GM23338 (cell line): ENCODE results near the gene ZMAT5. TPM values are rescaled to one million over a fixed set of nuclear protein-coding genes. Genes with fewer than 3 reads are reported as not detected.

Experiments
- ATAC-seq: fragments of 200-7000 bp; cut with Tn5 transposase; 3 replicates; pipeline ENCODE4 v1.9.1; 2020
- DNase-seq: peaks from one replicate; pipeline ENCODE4 v3.0.0-alpha.2; 2015; ENCODE audit warnings: low spot score
- H2AFZ ChIP-seq: fragments of 200-600 bp; sonication (generic); 2 replicates; pipeline ENCODE4 v1.8.0; 2016; ENCODE audit warnings: antibody characterized with exemption, mild to moderate bottlenecking, moderate library complexity
- H3F3A ChIP-seq: fragments of 200-600 bp; sonication (generic); replicated peaks from 2 replicates; pipeline ENCODE4 v1.8.0; 2017; ENCODE audit warnings: antibody characterized with exemption, mixed run types, low read depth
- H3K27ac ChIP-seq: fragments of 200-600 bp; sonication (generic); 2 replicates; pipeline ENCODE4 v1.6.1; 2016; ENCODE audit warnings: low read depth
- H3K27me3 ChIP-seq: fragments of 200-600 bp; sonication (generic); 2 replicates; pipeline ENCODE4 v1.8.0; 2016; ENCODE audit warnings: mild to moderate bottlenecking, mixed run types, moderate library complexity; ENCODE audit not compliant: insufficient read depth
- H3K36me3 ChIP-seq: fragments of 200-600 bp; sonication (generic); 2 replicates; pipeline ENCODE4 v1.8.0; 2016; ENCODE audit warnings: mild to moderate bottlenecking; ENCODE audit not compliant: insufficient read depth
- H3K4me1 ChIP-seq: fragments of 200-600 bp; sonication (generic); 2 replicates; pipeline ENCODE4 v1.8.0; 2016; ENCODE audit warnings: mild to moderate bottlenecking, moderate library complexity; ENCODE audit not compliant: insufficient read depth
- H3K4me2 ChIP-seq: fragments of 200-600 bp; sonication (generic); 2 replicates; pipeline ENCODE4 v1.7.1; 2017; ENCODE audit warnings: mixed run types
- H3K4me3 ChIP-seq: fragments of 200-600 bp; sonication (generic); 2 replicates; pipeline ENCODE4 v1.6.1; 2016; ENCODE audit warnings: mixed run types
- H3K79me2 ChIP-seq: fragments of 200-600 bp; sonication (generic); replicated peaks from 2 replicates; pipeline ENCODE4 v1.8.0; 2017; ENCODE audit warnings: mild to moderate bottlenecking; ENCODE audit not compliant: insufficient read depth
- H3K9me2 ChIP-seq: fragments of 200-600 bp; sonication (generic); 2 replicates; pipeline ENCODE4 v1.8.0; 2017; ENCODE audit not compliant: insufficient read depth
- H4K20me1 ChIP-seq: fragments of 200-600 bp; sonication (generic); replicated peaks from 2 replicates; pipeline ENCODE4 v1.8.0; 2017; ENCODE audit warnings: mild to moderate bottlenecking; ENCODE audit not compliant: insufficient read depth
- H3K27ac Mint-ChIP-seq: 2 replicates; pipeline ENCODE4 v1.8.0; 2020; ENCODE audit warnings: inconsistent platforms, mild to moderate bottlenecking, moderate library complexity, mixed read lengths
- H3K27me3 Mint-ChIP-seq: 3 replicates; pipeline ENCODE4 v1.8.0; 2022; ENCODE audit warnings: low read depth, mild to moderate bottlenecking, moderate library complexity, mixed read lengths, inconsistent platforms; ENCODE audit not compliant: insufficient read depth, poor library complexity
- H3K36me3 Mint-ChIP-seq: 3 replicates; pipeline ENCODE4 v1.8.0; 2021; ENCODE audit warnings: low read depth, mild to moderate bottlenecking, inconsistent platforms, moderate library complexity, mixed read lengths
- H3K4me1 Mint-ChIP-seq: 3 replicates; pipeline ENCODE4 v1.8.0; 2020; ENCODE audit warnings: mild to moderate bottlenecking, inconsistent platforms, mixed read lengths
- H3K4me3 Mint-ChIP-seq: 3 replicates; pipeline ENCODE4 v1.8.0; 2021; ENCODE audit warnings: moderate library complexity, mild to moderate bottlenecking, inconsistent platforms, mixed read lengths
- H3K9me3 Mint-ChIP-seq: 3 replicates; pipeline ENCODE4 v1.8.0; 2020; ENCODE audit warnings: moderate library complexity, mild to moderate bottlenecking, inconsistent platforms, mixed read lengths
- CREB1 ChIP-seq: fragments of 250-450 bp; sonication (Bioruptor Pico); IDR thresholded peaks from 2 replicates; pipeline ENCODE4 v1.5.0; 2020; ENCODE audit warnings: low read depth, mild to moderate bottlenecking, moderate library complexity
- ETS1 ChIP-seq: IDR thresholded peaks from 2 replicates; pipeline ENCODE4 v1.6.1; 2016; ENCODE audit warnings: antibody characterized with exemption
- EZH2 ChIP-seq: fragments of 200-600 bp; sonication (generic); IDR thresholded peaks from one replicate; pipeline ENCODE4 v1.8.0; 2017; ENCODE audit warnings: antibody characterized with exemption, mild to moderate bottlenecking, low read depth; ENCODE audit not compliant: unreplicated experiment
- EZH2phosphoT487 ChIP-seq: fragments of 200-600 bp; sonication (generic); IDR thresholded peaks from one replicate; pipeline ENCODE4 v1.8.1; 2018; ENCODE audit warnings: antibody characterized with exemption; ENCODE audit not compliant: unreplicated experiment
- JUNB ChIP-seq: IDR thresholded peaks from one replicate; pipeline ENCODE4 v1.6.1; 2016; ENCODE audit warnings: antibody characterized with exemption; ENCODE audit not compliant: unreplicated experiment
- NANOG ChIP-seq: IDR thresholded peaks from 2 replicates; pipeline ENCODE4 v1.6.1; 2016; ENCODE audit warnings: antibody characterized with exemption, borderline replicate concordance
- POLR2AphosphoS5 ChIP-seq: IDR thresholded peaks from 2 replicates; pipeline ENCODE4 v1.6.1; 2016; ENCODE audit warnings: antibody characterized with exemption, low read depth
- STAT1 ChIP-seq: IDR thresholded peaks from one replicate; pipeline ENCODE4 v1.6.1; 2016; ENCODE audit warnings: antibody characterized with exemption; ENCODE audit not compliant: unreplicated experiment
- ZNF114 ChIP-seq: fragments of 250-450 bp; sonication (Bioruptor Pico); IDR thresholded peaks from 2 replicates; pipeline ENCODE4 v1.5.0; 2020; ENCODE audit warnings: mild to moderate bottlenecking, moderate library complexity
- ZNF331 ChIP-seq: fragments of 250-450 bp; sonication (Bioruptor Pico); IDR thresholded peaks from 2 replicates; pipeline ENCODE4 v1.5.0; 2020; ENCODE audit warnings: low read depth, mild to moderate bottlenecking, moderate library complexity
- ZNF462 ChIP-seq: fragments of 250-450 bp; sonication (Bioruptor Pico); IDR thresholded peaks from 2 replicates; pipeline ENCODE4 v1.5.0; 2020; ENCODE audit warnings: mild to moderate bottlenecking, moderate library complexity
- polyA plus RNA-seq: library from polyadenylated mRNA; unstranded; fragments of >200 nt; fragmentation: Nextera tagmentation; extraction: Ambion mirVana; gene quantifications from 2 replicates; pipeline ENCODE4 v1.2.1, GENCODE V29; 2016
- total RNA-seq: library from RNA; depleted of rRNA; stranded (reverse); fragments of >200 nt; shearing (Covaris generic); gene quantifications from 2 replicates; pipeline ENCODE4 v1.2.3, GENCODE V29; 2014
- TF ChIP-seq, protein P1 (sequence below): IDR thresholded peaks from one replicate; pipeline ENCODE4 v1.6.1; 2018; ENCODE audit warnings: antibody characterized with exemption; ENCODE audit not compliant: unreplicated experiment
- TF ChIP-seq, protein P2 (sequence below), 2 experiments: fragments of 200-600 bp in 1 of 2; sonication (generic) in 1 of 2; conservative IDR thresholded peaks; 2 replicates each; pipeline versions ENCODE4 v1.5.1 to v1.6.1; 2016 to 2017; ENCODE audit warnings: antibody characterized with exemption in 2 of 2, low read depth in 2 of 2, mild to moderate bottlenecking in 2 of 2, moderate library complexity in 1 of 2

Gene ZMAT5
- total and polyA plus RNA-seq, 2 experiments from 2014 or later = 14.6 to 25.4 TPM

- no peak overlapping the region for H3K27ac Mint-ChIP-seq
- H3F3A ChIP-seq = no peaks in the 10 kb centered on the region
Observed at GRCh38 chr22:29782061-29782845, 15.4 kb upstream of the ZMAT5 start.

More at GRCh38 chr22:29782061-29782845, 15.4 kb upstream of the ZMAT5 start:
- Mint-ChIP-seq H3K27me3 (peaks cover 4% of the 10 kb centered on the region), H3K4me3 (no peak overlapping the region), H3K9me3 (no peaks in the 10 kb centered on the region), H3K36me3 (no peaks in the 10 kb centered on the region; the same call in 2 of the 3 replicates), H3K4me1 (peaks cover 16% of the 10 kb centered on the region)
- H3K27me3 ChIP-seq = no peaks in the 10 kb centered on the region
- DNase-seq (no peak), ATAC-seq (no peak)
- H3K36me3 ChIP-seq = no peaks in the 10 kb centered on the region
- no peaks in the 10 kb centered on the region for H3K9me2 ChIP-seq
- no peaks in the 10 kb centered on the region for H4K20me1 ChIP-seq
- H3K4me2 ChIP-seq = no peak overlapping the region
- H2AFZ ChIP-seq = no peak overlapping the region
- TF ChIP-seq ZNF114 (CRISPR knock-in tag) (no peak), ZNF462 (CRISPR knock-in tag) (no peak), CREB1 (CRISPR knock-in tag) (no peak), POLR2AphosphoS5 (no peak), STAT1 (no peak), EZH2 (no peak), JUNB (no peak), ZNF331 (CRISPR knock-in tag) (no peak), NANOG (no peak), ETS1 (no peak), EZH2phosphoT487 (no peak)
- TF ChIP-seq, protein P1, sequence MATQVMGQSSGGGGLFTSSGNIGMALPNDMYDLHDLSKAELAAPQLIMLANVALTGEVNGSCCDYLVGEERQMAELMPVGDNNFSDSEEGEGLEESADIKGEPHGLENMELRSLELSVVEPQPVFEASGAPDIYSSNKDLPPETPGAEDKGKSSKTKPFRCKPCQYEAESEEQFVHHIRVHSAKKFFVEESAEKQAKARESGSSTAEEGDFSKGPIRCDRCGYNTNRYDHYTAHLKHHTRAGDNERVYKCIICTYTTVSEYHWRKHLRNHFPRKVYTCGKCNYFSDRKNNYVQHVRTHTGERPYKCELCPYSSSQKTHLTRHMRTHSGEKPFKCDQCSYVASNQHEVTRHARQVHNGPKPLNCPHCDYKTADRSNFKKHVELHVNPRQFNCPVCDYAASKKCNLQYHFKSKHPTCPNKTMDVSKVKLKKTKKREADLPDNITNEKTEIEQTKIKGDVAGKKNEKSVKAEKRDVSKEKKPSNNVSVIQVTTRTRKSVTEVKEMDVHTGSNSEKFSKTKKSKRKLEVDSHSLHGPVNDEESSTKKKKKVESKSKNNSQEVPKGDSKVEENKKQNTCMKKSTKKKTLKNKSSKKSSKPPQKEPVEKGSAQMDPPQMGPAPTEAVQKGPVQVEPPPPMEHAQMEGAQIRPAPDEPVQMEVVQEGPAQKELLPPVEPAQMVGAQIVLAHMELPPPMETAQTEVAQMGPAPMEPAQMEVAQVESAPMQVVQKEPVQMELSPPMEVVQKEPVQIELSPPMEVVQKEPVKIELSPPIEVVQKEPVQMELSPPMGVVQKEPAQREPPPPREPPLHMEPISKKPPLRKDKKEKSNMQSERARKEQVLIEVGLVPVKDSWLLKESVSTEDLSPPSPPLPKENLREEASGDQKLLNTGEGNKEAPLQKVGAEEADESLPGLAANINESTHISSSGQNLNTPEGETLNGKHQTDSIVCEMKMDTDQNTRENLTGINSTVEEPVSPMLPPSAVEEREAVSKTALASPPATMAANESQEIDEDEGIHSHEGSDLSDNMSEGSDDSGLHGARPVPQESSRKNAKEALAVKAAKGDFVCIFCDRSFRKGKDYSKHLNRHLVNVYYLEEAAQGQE = no peak
- TF ChIP-seq, protein P2, sequence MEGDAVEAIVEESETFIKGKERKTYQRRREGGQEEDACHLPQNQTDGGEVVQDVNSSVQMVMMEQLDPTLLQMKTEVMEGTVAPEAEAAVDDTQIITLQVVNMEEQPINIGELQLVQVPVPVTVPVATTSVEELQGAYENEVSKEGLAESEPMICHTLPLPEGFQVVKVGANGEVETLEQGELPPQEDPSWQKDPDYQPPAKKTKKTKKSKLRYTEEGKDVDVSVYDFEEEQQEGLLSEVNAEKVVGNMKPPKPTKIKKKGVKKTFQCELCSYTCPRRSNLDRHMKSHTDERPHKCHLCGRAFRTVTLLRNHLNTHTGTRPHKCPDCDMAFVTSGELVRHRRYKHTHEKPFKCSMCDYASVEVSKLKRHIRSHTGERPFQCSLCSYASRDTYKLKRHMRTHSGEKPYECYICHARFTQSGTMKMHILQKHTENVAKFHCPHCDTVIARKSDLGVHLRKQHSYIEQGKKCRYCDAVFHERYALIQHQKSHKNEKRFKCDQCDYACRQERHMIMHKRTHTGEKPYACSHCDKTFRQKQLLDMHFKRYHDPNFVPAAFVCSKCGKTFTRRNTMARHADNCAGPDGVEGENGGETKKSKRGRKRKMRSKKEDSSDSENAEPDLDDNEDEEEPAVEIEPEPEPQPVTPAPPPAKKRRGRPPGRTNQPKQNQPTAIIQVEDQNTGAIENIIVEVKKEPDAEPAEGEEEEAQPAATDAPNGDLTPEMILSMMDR (conservative IDR thresholded peaks at IDR 0.05; ENCODE audit: low read depth in 2 of 2) = no peak
- H3K27ac ChIP-seq = no peak overlapping the region
- H3K4me3 ChIP-seq = no peak overlapping the region
- H3K79me2 ChIP-seq = no peaks in the 10 kb centered on the region
- H3K4me1 ChIP-seq = no peaks in the 10 kb centered on the region
